ENCODE results near the gene VSTM4.

- TF ChIP-seq POLR2AphosphoS5 (IDR thresholded peaks at IDR 0.05) (no peak), CTCF (IDR thresholded peaks at IDR 0.05) (no peak)
Observed at GRCh38 chr10:49086889-49087288, 28.4 kb downstream of the VSTM4 start.

Measured in suprapubic skin (tissue), 3 donors.